CD4-positive, alpha-beta T cell treated with Interleukin-4 for 4 hours (primary cell): ENCODE measurements around the gene JDP2.
A peak's percentile ranks its signal among the peaks of the same experiment; 100 is the strongest.

Experiments used
- DNase-seq: peaks from one replicate; pipeline ENCODE4 v3.0.0-alpha.2; 2020

JDP2 gene

GRCh38 chr14:75411214-75411540, 16.6 kb upstream of the JDP2 start:
- DNase-seq, result no peak

GRCh38 chr14:75413013-75413412, 14.8 kb upstream of the JDP2 start:
- DNase-seq, result no peak

- no peak for DNase-seq
Observed at GRCh38 chr14:75417674-75418073, 10.1 kb upstream of the JDP2 start.

- peak; percentile 4 for DNase-seq
Observed at GRCh38 chr14:75418850-75419768, 8.7 kb upstream of the JDP2 start.

GRCh38 chr14:75422169-75422568, 5.7 kb upstream of the JDP2 start:
- DNase-seq, result no peak

GRCh38 chr14:75424496-75424895, 3.3 kb upstream of the JDP2 start:
- DNase-seq, result no peak

GRCh38 chr14:75425446-75425845, 2.4 kb upstream of the JDP2 start:
- DNase-seq, result no peak

- DNase-seq, result no peak
Observed at GRCh38 chr14:75426332-75427125, 1.3 kb upstream of the JDP2 start.

GRCh38 chr14:75427126-75427481, 718 bp upstream of the JDP2 start:
- no peak for DNase-seq

GRCh38 chr14:75428230-75429104, 645 bp downstream of the JDP2 start:
- no peak for DNase-seq

GRCh38 chr14:75429562-75429961, 1.7 kb downstream of the JDP2 start:
- no peak for DNase-seq

- DNase-seq, result no peak
Observed at GRCh38 chr14:75430116-75430515, 2.3 kb downstream of the JDP2 start.

- no peak for DNase-seq
Observed at GRCh38 chr14:75430526-75430925, 2.7 kb downstream of the JDP2 start.

GRCh38 chr14:75430976-75431375, 3.2 kb downstream of the JDP2 start:
- no peak for DNase-seq

- DNase-seq, result no peak
Observed at GRCh38 chr14:75431827-75432226, 4.0 kb downstream of the JDP2 start.

- DNase-seq, result no peak
Observed at GRCh38 chr14:75432411-75432810, 4.6 kb downstream of the JDP2 start.

- DNase-seq, result no peak
Observed at GRCh38 chr14:75433631-75434071, 5.8 kb downstream of the JDP2 start.

- no peak for DNase-seq
Observed at GRCh38 chr14:75434138-75434889, 6.5 kb downstream of the JDP2 start.

- DNase-seq, result no peak
Observed at GRCh38 chr14:75434890-75435248, 7.0 kb downstream of the JDP2 start.

- no peak for DNase-seq
Observed at GRCh38 chr14:75435473-75435872, 7.7 kb downstream of the JDP2 start.

- DNase-seq, result no peak
Observed at GRCh38 chr14:75437201-75438143, 9.7 kb downstream of the JDP2 start.
